OCI-LY7 (cell line): Measurements from ENCODE around the gene AMIGO2. TPM values are rescaled to one million over a fixed set of nuclear protein-coding genes. Genes with fewer than 3 reads are reported as not detected.

Experiments
- BruUV-seq: library from RNA; stranded (reverse); fragments of 400-500 nt; replicated peaks from 2 replicates; lab custom pipeline; 2021; lab: Mats Ljungman, UMichigan
- CTCF ChIA-PET: fragments of 300-600 bp; sonication (Branson Sonifier 250); formaldehyde crosslinking; loops from one replicate; lab custom pipeline; 2022; ENCODE audit warnings: antibody characterized with exemption; ENCODE audit not compliant: unreplicated experiment; lab: Charles Lee
- POLR2A ChIA-PET: fragments of 300-600 bp; sonication (Branson Sonifier 250); formaldehyde crosslinking; loops from one replicate; lab custom pipeline; 2022; ENCODE audit warnings: antibody characterized with exemption; lab: Charles Lee
- DNase-seq: peaks from one replicate; pipeline ENCODE4 v3.0.0-alpha.2; 2015; ENCODE audit warnings: low spot score
- H2AFZ ChIP-seq: fragments of 200-600 bp; sonication (generic), shearing (Covaris generic); 2 replicates; pipeline ENCODE4 v1.6.1; 2014; ENCODE audit warnings: mild to moderate bottlenecking, antibody characterized with exemption, low read length, moderate library complexity
- H3K27ac ChIP-seq: fragments of 200-600 bp; sonication (generic); 2 replicates; pipeline ENCODE4 v1.5.1; 2014; ENCODE audit warnings: mixed run types, low read depth, mild to moderate bottlenecking, moderate library complexity, low read length, inconsistent platforms; ENCODE audit not compliant: poor library complexity, severe bottlenecking
- H3K36me3 ChIP-seq: fragments of 200-600 bp; sonication (generic); 2 replicates; pipeline ENCODE4 v1.6.1; 2014; ENCODE audit warnings: mild to moderate bottlenecking, antibody characterized with exemption, low read length, moderate library complexity, mixed read lengths; ENCODE audit not compliant: insufficient read depth
- H3K4me1 ChIP-seq: fragments of 200-600 bp; sonication (generic); 2 replicates; pipeline ENCODE4 v1.5.1; 2014; ENCODE audit warnings: mild to moderate bottlenecking, low read length; ENCODE audit not compliant: insufficient read depth, poor library complexity, severe bottlenecking
- H3K4me2 ChIP-seq: fragments of 200-600 bp; sonication (generic); 2 replicates; pipeline ENCODE4 v1.6.1; 2014; ENCODE audit warnings: mild to moderate bottlenecking, low read length
- H3K4me3 ChIP-seq: fragments of 200-600 bp; sonication (generic); 2 replicates; pipeline ENCODE4 v1.5.1; 2014; ENCODE audit warnings: mild to moderate bottlenecking, low read depth, low read length; ENCODE audit not compliant: poor library complexity, severe bottlenecking
- H3K79me2 ChIP-seq: fragments of 200-600 bp; sonication (generic); 2 replicates; pipeline ENCODE4 v1.6.1; 2016; ENCODE audit warnings: low read depth, mild to moderate bottlenecking, low read length, moderate library complexity, mixed read lengths; ENCODE audit not compliant: insufficient read depth
- H3K9me2 ChIP-seq: fragments of 200-600 bp; sonication (generic); 2 replicates; pipeline ENCODE4 v1.6.1; 2016; ENCODE audit warnings: mild to moderate bottlenecking, low read length, mixed read lengths; ENCODE audit not compliant: insufficient read depth
- H3K9me3 ChIP-seq: fragments of 200-600 bp; sonication (generic); 2 replicates; pipeline ENCODE4 v1.6.1; 2014; ENCODE audit warnings: mild to moderate bottlenecking, mixed run types, low read length, mixed read lengths
- H4K20me1 ChIP-seq: fragments of 200-600 bp; sonication (generic); 2 replicates; pipeline ENCODE4 v1.6.1; 2014; ENCODE audit warnings: mild to moderate bottlenecking, antibody characterized with exemption, low read length, moderate library complexity, mixed read lengths; ENCODE audit not compliant: insufficient read depth
- CTCF ChIP-seq: fragments of 200-600 bp; sonication (generic); conservative IDR thresholded peaks from 2 replicates; pipeline ENCODE4 v1.5.1; 2014; ENCODE audit warnings: mild to moderate bottlenecking, antibody characterized with exemption, low read length, moderate library complexity, mixed read lengths
- EZH2phosphoT487 ChIP-seq: fragments of 200-600 bp; sonication (generic); IDR thresholded peaks from 2 replicates; pipeline ENCODE4 v1.6.1; 2018; ENCODE audit warnings: low read depth, borderline replicate concordance, mild to moderate bottlenecking, mixed run types, antibody characterized with exemption, low read length, moderate library complexity, mixed read lengths
- intact Hi-C: fragments of 100-400 bp; cut with micrococcal nuclease; formaldehyde crosslinking; loops from one replicate; pipeline ENCODE4 v1.10.0; 2022; ENCODE audit not compliant: unreplicated experiment
- total RNA-seq, 2 experiments: library from RNA; depleted of rRNA in 1 of 2; stranded (reverse); fragments of >200 nt in 1 of 2; shearing (Covaris generic) in 1 of 2; gene quantifications; 2 replicates each; pipeline ENCODE4 v1.2.3, GENCODE V29; 2014 to 2022

Gene AMIGO2
- total RNA-seq, 2 experiments from 2014 or later: not detected

- BruUV-seq: no TSS peak
- no peak overlapping the region for H3K4me2 ChIP-seq
- TF ChIP-seq EZH2phosphoT487 (no peak), CTCF (no peak)
- CTCF ChIA-PET: no interaction called here
- no peaks in the 10 kb centered on the region for H3K79me2 ChIP-seq
- no peaks in the 10 kb centered on the region for H3K9me3 ChIP-seq
- intact Hi-C loops: loop anchor here (2.0 to 5.0 kb wide), 3 partner anchors 43 to 653 kb away; partner anchors contain the start of genes AMIGO2 and PCED1B
- H3K36me3 ChIP-seq: no peaks in the 10 kb centered on the region
- H2AFZ ChIP-seq: no peak overlapping the region
- H4K20me1 ChIP-seq: no peaks in the 10 kb centered on the region
- no peak overlapping the region for H3K27ac ChIP-seq
- POLR2A ChIA-PET: interaction anchor here (0.9 kb wide), 1 partner anchor 384 kb away, joined by 3 read pairs; no protein-coding TSS in a partner anchor
- DNase-seq: no peak
- H3K4me3 ChIP-seq: no peak overlapping the region
- H3K9me2 ChIP-seq: no peaks in the 10 kb centered on the region
- H3K4me1 ChIP-seq: no peaks in the 10 kb centered on the region
Measured at GRCh38 chr12:47033789-47034555, 45.8 kb downstream of the AMIGO2 start.

GRCh38 chr12:47033081-47033480 is 46.7 kb downstream of the AMIGO2 start:
- H3K9me2 ChIP-seq: no peaks in the 10 kb centered on the region
- H3K4me1 ChIP-seq: no peaks in the 10 kb centered on the region
- POLR2A ChIA-PET: interaction anchor here (0.9 to 1.0 kb wide), 2 partner anchors 243 to 275 kb away, joined by 3 read pairs; no protein-coding TSS in a partner anchor
- intact Hi-C loops: loop anchor here (2.0 to 5.0 kb wide), 3 partner anchors 44 to 654 kb away; partner anchors contain the start of genes AMIGO2 and PCED1B
- BruUV-seq: no TSS peak
- DNase-seq: no peak
- no peak overlapping the region for H3K4me3 ChIP-seq
- H2AFZ ChIP-seq: no peak overlapping the region
- H3K36me3 ChIP-seq: no peaks in the 10 kb centered on the region
- H3K4me2 ChIP-seq: no peak overlapping the region
- H3K9me3 ChIP-seq: no peaks in the 10 kb centered on the region
- CTCF ChIA-PET: no interaction called here
- no peaks in the 10 kb centered on the region for H3K79me2 ChIP-seq
- no peaks in the 10 kb centered on the region for H4K20me1 ChIP-seq
- no peak for TF ChIP-seq CTCF
- no peak for TF ChIP-seq EZH2phosphoT487
- no peak overlapping the region for H3K27ac ChIP-seq
